GM18870 (cell line): ENCODE measurements around the gene CREG2.

Experiments
- ATAC-seq: cut with Tn5 transposase; IDR thresholded peaks from one replicate; pipeline ENCODE4 v1.9.1; 2021; ENCODE audit warnings: moderate library complexity; ENCODE audit not compliant: unreplicated experiment

The CREG2 gene

DNA sequence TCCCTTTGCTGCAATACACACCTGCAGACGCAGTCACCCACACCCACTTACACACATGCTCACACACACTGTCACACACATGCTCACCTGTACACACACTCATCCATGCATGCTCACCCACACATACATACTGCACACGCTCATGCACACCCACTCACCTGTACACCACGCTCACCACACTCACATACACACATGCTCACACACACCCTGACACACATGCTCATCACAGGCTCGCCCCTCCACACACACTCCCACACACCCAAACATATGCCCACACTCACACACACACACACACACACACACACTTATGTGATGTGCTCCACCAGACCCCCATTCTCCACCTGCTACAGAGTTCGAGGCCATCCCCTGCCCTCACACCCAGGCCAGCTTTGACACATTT, 22.8 kb upstream of the CREG2 start:
- ATAC-seq: no peak

DNA sequence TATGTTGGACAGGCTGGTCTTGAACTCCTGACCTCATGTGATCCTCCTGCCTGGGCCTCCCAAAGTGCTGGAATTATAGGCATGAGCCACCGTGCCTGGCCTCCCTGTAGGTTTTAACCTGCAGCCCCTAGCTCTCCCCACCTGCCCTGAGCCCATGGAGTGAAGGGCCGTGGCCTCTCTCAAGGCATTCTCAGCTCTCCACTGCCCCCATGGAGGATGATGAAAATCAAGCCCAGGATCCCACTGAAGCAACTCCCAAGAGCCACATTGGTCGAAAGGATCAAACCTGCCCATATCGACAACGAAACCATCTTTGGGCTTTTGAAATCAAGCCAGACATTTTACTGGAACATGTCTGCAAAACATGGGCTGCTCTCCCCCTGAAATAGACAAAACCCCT, 22.4 kb upstream of the CREG2 start:
- ATAC-seq: no peak

DNA sequence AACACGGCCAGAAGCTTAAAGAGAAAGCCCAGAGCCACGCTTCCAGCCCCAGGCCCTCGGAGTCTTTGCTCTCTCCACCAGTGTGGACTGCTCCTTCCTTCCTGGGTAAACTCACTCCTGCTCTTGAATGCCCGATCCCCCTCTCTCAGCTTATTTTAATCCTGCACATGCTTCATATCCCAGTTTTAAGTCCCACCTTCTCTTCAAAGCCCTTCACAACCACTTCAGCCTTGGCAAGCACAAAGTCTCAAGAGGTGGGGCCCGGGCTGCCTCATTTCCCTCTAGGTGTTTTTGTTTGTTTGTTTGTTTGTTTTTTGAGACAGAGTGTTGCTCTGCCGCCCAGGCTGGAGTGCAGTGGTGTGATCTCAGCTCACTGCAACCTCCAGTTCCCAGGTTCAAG, 21.6 kb upstream of the CREG2 start:
- no peak for ATAC-seq

DNA sequence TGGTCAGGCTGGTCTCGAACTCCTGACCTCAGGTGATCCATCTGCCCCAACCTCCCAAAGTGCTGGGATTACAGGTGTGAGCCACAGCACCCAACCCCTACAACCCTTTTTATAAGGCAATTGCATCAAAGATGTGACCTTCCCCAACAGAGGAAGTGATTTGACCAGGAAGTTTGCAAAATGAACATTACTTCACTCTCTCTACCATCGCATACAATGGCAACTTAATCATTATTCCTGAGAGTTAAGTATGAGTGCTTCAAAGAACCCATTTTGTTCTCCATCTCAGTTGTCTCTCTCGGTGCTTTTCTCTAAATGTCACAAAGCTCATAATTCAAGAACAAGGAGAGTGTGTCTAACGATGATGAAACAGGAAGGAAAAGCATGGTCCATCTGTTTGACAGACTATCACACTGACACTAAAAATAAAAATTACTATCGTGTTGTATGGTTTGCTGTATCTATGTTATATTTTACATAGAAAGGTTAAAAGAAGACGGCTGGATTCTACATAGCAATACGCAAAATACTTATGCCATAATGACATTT, 18.1 kb upstream of the CREG2 start:
- ATAC-seq: no peak

DNA sequence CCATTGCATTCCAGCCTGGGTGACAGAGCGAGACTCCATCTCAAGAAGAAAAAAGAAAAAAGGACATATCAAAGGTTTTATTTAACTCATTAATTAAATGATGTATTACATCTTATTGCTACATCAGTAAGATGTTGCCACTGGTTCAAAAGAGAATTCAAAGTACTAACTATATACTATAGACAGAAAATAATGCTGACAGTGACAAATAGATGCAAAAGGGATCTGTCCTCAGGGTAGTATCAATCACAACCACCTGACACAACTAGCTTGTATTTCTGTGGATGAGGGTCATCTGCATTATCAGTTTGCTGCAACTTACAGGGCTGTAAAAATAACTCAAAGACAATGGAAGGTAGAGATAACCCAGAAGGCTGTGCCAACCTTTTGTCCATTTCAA, 16.4 kb upstream of the CREG2 start:
- ATAC-seq: no peak

DNA sequence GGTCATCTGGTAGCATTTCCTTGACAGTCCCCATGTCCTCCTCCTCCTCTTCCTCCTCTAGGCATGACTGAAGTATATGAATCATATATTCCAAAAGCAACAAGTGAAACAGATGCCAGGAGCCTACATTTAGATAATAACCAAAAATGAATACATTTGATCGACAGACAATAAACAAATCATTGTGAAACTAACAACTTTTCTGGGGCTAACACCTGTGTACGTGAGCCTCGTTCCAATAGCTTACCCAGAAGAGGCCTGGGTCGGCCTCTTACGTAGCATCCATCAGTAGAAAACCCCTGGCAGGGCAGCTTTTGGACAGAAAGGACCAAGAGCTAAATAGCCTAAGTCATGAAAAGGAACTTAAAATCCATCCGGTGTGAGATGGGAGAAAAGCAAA, 15.3 kb upstream of the CREG2 start:
- ATAC-seq: no peak

DNA sequence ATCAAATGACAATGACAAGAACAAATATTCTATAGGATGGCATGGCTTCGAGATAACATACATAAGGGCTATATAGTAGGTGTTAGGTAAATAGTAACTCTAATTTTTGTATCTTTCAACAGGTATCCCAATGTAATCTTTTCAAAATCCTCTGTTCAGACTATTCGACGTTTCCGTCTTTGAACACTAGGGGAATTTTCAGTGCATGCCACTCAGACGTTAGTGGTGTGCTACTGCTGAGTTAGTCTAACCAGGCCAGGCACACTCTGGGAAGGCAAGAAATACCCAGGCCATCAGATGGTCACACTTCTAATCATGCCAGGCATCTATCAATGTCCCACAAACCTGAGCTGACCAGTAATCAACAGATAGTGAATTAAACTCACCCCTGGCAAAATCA, 14.6 kb upstream of the CREG2 start:
- no peak for ATAC-seq

DNA sequence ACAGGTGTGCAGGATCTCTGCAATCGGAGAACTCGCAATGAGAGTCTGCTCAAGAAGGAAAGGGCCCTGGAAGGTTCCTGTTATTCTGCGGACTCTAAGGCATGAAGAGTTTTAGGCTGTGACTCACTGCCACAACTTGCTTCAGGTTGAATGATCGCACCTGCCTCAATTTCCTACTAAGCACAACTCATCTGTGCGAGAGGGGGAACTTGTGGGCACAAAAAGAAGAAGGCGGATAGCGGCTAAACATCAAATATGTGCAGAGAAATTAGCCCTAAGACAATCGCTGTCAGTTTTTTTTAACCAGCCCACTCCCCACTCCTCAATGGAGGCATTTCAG, 14.0 kb upstream of the CREG2 start:
- ATAC-seq: no peak

DNA sequence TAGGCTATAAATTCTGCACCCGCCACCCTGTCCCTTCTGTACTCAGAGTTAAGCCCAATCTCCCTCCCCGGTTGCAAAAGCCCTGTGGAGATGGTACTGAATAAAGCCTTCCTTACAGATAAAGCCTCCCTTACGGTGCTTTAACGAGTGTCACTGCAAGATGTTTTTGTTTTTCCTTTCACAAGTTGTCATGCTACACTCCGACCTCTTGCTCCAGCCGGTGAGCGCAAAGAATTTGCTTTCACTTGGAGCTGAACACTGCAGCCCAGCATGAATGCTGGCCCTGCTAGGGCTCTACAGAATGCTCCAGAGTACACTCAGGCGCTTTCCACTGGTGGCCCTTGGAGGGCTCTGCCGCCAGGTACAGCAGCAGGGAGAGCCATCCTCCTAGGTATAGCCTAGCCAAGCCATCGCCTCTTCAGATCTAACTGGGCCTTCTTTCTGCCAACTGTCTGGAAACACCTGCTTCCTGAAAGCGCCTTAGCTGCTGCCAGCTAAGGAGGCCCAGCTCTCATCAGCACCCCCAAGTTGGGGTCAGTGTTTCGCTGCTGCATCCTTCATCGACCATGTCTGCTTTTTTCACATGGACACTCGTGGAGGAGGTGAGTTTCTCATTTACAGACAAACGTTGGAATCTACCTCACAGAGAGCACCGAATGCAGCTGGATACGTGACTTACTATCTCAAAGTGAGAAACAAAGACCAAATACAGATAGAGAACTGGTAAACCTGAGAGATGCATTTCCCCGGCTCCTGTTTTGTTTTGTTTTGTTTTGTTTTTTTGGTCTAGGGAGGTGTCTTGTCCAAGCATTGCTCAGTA, 13.4 kb upstream of the CREG2 start:
- ATAC-seq: no peak

DNA sequence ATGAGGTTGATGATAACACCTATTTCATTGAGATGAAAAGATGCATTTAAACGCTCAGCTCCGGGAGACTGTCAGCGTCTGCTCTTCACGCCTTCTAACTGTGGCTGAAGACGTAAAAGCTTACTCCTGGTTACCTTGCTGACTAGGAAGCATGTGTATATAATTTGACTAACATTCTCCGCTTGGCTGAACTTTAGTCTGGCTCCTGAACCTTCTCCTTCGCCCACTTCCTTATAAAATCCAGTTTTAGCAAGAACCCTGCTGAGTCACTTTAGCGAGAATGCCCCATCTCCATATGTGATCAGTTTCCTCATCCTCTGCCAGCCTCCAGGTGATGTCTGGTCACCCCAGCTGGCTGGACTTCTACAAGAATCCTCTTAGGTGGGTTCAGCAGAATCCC, 12.7 kb upstream of the CREG2 start:
- no peak for ATAC-seq

DNA sequence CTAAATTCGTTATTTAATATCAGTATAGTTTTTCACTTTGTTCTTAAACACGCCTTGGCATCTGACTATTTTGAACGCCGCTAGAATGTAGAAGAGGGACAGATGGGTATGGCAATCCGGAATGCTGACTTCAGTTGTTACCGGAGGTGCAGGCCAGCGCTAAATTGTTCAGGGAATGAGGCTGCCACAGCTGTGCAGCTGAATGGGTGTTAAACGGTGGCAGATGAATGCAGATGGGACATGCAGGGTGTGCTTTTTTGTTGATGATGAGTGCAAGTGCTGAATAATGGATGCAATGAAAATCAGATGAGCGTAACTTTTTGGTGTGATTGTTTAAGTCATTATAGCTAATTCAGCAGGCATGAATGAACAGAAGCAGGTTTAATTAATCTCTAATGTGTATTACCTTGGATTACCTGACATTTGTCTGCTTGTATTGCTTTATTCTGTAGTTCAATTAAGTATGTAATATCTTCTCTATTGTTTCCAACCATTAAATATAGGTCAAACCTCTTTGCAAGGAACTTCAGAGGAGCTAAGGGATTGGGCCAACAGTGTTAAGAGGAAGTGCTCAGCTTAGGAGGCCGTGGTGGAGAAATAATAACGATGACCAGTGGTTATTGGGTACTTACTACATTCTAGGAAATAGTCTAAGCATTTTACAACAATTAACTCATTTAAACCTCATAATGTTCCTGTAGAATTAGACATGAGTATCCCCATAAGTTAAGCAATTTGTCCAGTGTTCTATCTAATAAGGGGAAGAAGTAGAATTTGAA, 11.9 kb upstream of the CREG2 start:
- no peak for ATAC-seq

DNA sequence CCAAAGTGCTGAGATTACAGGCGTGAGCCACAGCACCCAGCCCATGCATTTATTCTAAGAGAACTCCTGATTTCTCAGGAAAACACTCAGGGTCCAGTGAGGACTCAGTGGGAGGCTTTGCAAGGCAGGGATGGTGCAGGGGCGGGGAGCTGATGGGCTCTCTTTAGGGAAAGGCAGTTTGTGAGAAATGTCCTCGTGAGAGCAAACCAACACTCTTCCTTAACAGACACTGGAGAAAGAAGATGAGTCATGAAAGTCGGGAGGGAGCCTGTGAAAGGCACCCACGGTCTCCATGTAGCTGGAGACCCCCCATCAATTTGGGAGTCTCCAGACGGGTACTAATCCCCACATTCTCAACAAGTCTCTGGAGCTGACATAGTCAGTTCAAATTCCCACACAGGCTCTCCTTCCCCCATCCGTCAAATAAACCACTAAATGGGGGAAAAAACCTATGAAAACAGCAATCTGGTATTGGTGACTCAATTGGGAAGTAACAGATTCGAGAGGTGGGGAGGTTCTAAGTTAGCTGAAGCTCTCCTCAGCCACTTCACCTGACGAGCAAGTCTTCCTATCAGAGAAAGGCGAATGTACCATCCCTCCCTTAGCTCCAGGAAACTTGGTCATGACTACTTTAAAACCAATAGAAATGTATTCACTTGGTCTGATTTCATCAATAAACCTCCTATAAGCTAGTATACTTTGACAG, 11.0 kb upstream of the CREG2 start:
- ATAC-seq: no peak

DNA sequence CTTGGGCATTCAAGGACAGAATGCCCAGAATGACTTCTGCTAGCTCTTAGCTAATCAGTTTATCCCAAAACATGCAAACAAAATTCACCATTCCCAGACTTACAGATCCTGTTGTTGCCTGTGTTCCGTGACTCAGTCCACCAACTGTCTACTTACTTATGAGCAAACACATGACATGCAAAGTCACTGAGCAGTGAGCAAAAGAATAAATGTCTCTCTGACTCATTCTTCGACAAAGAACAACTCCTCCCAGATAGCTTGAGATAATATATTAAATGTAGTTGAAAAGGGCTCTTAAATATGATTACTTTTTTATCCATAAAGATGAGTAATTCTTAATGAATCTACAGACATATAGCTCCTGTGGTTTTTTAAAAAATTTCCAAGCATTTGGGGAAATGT, 9.0 kb upstream of the CREG2 start:
- no peak for ATAC-seq

DNA sequence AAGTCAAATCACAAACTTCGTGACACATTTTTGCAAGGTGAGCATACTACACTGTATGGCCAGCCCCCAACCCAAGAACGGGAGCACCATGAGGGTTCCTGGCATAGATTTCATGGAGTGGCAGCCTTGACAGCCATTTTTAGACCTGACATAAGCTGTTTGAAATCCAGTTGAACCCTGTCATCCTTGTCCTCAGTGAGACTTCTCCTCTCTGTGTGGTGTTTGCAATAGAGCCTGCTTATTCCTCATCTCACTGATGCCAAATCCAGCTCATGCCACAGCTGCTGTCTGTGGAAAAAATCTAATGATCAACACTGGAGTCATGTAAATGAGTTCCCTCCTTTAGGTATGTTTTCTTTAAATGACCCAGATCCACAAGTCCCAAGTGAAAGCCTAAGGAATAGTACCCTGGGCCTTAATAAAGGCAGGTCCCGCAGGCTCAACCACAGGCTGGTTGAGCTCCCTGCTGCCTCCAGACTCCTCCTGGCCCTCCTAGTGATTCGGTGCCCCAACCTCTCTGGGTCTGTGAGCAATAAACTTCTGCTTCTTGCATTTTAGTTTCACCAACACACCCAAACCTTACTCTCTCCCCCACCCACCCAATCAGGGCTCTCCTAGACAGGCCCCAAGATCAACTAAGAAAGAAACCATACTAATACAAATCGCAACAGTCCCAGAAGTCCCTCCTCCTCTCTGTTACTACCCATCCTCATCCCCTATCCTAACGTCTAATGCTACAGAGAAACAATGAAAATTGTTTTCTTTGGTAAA, 8.4 kb upstream of the CREG2 start:
- no peak for ATAC-seq

DNA sequence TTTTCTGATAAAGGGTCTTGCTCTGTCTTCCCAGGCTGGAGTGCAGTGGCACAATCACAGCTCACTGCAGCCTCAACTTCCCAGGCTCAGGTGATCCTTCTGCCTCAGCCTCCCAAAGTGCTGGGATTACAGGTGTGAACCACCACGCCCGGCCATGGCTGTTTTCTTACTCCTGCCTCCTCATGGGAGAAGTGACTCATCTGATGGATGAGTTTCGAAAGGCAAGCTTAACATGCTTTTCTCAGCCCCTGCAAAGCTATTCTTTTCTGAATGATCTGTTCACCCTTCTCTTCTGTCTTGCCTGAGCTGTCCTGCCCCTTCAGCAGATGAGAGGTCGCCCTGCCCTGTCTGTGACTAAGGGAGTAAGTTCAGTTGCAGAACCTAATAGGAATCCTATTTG, 929 bp upstream of the CREG2 start:
- ATAC-seq: no peak

DNA sequence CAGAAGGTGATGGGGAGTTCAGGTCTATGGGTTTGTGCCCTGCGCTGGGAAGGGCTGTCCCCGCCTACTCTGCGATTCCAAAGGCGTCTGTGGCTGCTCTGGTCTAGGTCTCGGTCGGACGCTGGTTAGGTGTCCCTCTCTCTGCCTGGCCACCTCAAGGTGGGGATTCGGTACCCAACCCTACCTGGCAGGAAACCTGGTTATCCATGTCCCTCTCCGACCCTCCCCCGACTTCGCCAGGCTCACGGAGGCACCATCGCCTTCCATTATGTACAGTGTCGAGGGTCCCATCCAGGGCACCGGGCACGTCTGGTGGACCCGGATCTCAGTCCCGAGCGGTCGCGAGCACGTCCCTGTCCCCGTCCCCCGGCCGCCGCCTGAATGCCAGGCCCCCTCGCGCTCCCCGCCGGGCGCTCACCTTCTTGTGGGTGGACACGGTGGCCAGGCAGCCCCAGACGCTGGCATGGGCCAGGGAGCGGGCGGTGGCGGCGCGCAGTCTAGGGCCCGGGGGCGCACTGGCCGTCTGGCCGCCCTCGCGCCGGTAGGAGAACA, 628 bp downstream of the CREG2 start:
- ATAC-seq: no peak

DNA sequence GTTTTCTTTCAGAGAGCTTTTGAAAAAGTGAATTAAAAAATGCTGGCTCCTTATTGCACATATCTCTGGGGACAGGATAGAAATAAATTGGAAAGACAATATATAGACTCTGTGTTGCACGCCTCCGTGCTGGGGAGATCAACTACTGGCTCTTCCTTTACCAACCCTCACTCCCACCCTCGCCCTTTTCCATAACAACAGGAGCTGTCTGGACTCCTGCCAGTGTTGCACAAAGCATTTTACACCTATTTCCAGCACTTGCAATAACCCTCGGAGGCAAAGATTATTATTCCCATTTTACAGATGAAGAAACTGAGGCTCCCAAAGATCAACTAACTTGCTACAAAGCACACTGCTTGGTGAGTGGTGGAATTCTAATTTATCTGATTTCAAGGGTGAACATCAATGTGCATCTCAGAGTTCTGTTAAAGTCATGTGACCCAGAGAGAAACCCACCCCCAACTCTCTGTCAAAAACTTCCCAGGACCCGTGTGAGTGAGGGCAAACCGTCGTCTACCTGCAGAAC, 4.2 kb downstream of the CREG2 start:
- no peak for ATAC-seq

DNA sequence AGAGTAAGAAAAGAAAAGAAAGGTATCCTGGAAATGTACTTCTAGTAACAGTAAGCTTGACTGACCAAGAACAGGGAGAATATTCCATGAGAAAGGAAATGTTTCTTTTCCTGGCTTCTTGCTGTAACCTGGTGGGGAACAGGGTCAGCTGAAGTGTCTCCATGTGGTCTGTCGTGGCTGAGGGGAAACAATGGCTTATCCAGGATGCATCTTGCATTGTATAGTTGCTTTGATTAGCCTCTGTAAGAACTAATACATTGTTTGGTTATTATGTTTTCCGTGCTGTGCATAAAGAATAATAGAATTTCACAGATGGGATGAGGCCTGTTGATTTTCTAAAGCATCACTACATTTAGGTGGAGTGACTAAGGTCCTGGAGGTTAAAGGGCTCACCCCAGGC, 4.9 kb downstream of the CREG2 start:
- ATAC-seq: no peak

DNA sequence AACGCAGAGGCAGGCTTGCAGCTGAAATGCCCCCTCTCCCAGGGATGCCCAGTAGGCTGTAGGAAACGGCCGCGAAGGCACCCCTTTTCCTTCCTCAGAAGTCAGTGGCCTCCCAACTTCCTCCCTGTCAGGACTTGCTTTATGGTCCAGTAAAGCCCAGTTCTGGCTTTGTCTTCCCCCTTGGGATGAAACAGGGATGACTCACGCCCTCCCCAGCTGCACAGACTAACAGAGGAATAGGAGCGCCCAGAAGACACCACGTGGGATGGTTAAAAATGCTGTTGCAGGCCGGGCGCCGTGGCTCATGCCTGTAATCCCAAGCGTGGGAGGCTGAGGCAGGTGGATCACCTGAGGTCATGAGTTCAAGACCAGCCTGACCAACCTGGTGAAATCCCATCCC, 6.9 kb downstream of the CREG2 start:
- ATAC-seq: no peak

DNA sequence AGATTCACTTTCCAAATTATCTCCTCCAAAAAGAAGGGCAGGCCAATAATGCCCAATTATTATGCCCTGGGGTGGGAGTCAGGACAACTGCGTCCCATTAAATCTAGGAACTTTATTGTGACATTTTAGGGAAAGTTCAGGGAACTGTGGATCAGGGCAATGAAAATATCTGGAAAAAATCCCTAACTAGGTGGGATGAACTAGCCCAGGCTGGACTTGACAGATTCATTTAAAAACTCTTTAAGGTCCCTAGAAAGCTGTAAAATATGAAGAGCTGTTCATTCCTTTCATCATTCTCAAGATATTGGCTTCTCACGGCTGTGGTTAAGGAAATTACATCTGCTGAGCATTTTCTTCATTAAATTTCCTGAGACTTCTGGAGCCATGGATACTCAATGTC, 8.2 kb downstream of the CREG2 start:
- ATAC-seq: no peak
